Colonic mucosa (tissue), 4 donors: Measurements from ENCODE around the gene KMT2E. TPM values are rescaled to one million over a fixed set of nuclear protein-coding genes. Genes with fewer than 3 reads are reported as not detected.
"Not testable (repeated sequence)": the region's sequence is repeated elsewhere in the genome, so short reads cannot be mapped to it uniquely, and the experiment has no call there.

Experiments used
- DNase-seq: peaks from one replicate; pipeline ENCODE4 v3.0.0-alpha.2; 2020
- H3K27ac ChIP-seq: fragments of 200-600 bp; one replicate; pipeline ENCODE4 v1.8.0; 2021
- H3K27me3 ChIP-seq: fragments of 200-600 bp; one replicate; pipeline ENCODE4 v1.8.0; 2021
- H3K36me3 ChIP-seq: fragments of 200-600 bp; one replicate; pipeline ENCODE4 v1.8.0; 2021
- H3K4me1 ChIP-seq: fragments of 200-600 bp; one replicate; pipeline ENCODE4 v1.8.0; 2021; ENCODE audit warnings: mild to moderate bottlenecking
- H3K4me3 ChIP-seq: fragments of 200-600 bp; one replicate; pipeline ENCODE4 v1.8.0; 2021
- H3K9ac ChIP-seq, 2 donors: one replicate each; pipeline ENCODE4 v1.7.0; 2013; ENCODE audit warnings: control low read depth in 2 of 2, low read depth in 2 of 2, low read length in 2 of 2
- H3K9me3 ChIP-seq: fragments of 200-600 bp; one replicate; pipeline ENCODE4 v1.8.0; 2021
- CTCF ChIP-seq: fragments of 200-600 bp; IDR thresholded peaks from one replicate; pipeline ENCODE4 v1.8.0; 2022; ENCODE audit warnings: antibody characterized with exemption, mild to moderate bottlenecking
- intact Hi-C: fragments of 100-400 bp; cut with DNase I; formaldehyde crosslinking; loops from one replicate; pipeline ENCODE4 v1.14.1; 2022
- total RNA-seq, 2 donors: library from RNA; stranded (reverse); fragmentation: NEBNext Ultra II Directional in 1 of 2; extraction: Animal tissue kit (Norgen Biotek cat#: 25700) in 1 of 2; gene quantifications; one replicate each; pipeline ENCODE4 v1.2.1, GENCODE V29; 2021
- donor health status: healthy.
- donor health status: DM: no; HTN: no; CAD: no.
- donor health status: DM: no; HTN: no; CAD: no.

KMT2E gene
- total RNA-seq, 2 donors from 2014 or later, result 78.6 to 116 TPM

GRCh38 chr7:105022458-105022857 lies 8.5 kb downstream of the KMT2E start:
- no peak for TF ChIP-seq CTCF

GRCh38 chr7:105024734-105025133 lies 10.7 kb downstream of the KMT2E start:
- H3K36me3 ChIP-seq, result no peaks in the 10 kb centered on the region
- intact Hi-C loops, result no loop called here
- no peak overlapping the region for H3K27ac ChIP-seq
- H3K4me1 ChIP-seq, result peaks cover 7% of the 10 kb centered on the region
- H3K4me3 ChIP-seq, result no peak overlapping the region
- H3K27me3 ChIP-seq, result no peaks in the 10 kb centered on the region
- no peaks in the 10 kb centered on the region for H3K9me3 ChIP-seq
- no peak for TF ChIP-seq CTCF
- no peak overlapping the region for H3K9ac ChIP-seq
- no peak for DNase-seq

More at GRCh38 chr7:105022458-105022857, 8.5 kb downstream of the KMT2E start:
- no peak for DNase-seq
- Histone ChIP-seq H3K9me3 (no peaks in the 10 kb centered on the region), H3K4me1 (peaks cover 17% of the 10 kb centered on the region), H3K9ac (no peak overlapping the region), H3K27ac (no peak overlapping the region), H3K4me3 (no peak overlapping the region), H3K36me3 (no peaks in the 10 kb centered on the region), H3K27me3 (no peaks in the 10 kb centered on the region)
- intact Hi-C loops, result no loop called here

- no peak for DNase-seq
- Histone ChIP-seq H3K27ac (peak overlapping the region; percentile 19), H3K4me3 (no peak overlapping the region), H3K36me3 (no peaks in the 10 kb centered on the region), H3K9ac (no peak overlapping the region), H3K27me3 (no peaks in the 10 kb centered on the region), H3K9me3 (no peaks in the 10 kb centered on the region), H3K4me1 (peaks cover 7% of the 10 kb centered on the region)
- intact Hi-C loops, result no loop called here
- TF ChIP-seq CTCF, result no peak
Observed at GRCh38 chr7:105026750-105027149, 12.7 kb downstream of the KMT2E start.

- Histone ChIP-seq H3K27me3 (no peaks in the 10 kb centered on the region), H3K36me3 (no peaks in the 10 kb centered on the region), H3K9ac (no peak overlapping the region), H3K27ac (peak overlapping the region; percentile 19), H3K4me3 (no peak overlapping the region), H3K9me3 (no peaks in the 10 kb centered on the region), H3K4me1 (peaks cover 7% of the 10 kb centered on the region)
- intact Hi-C loops, result no loop called here
- no peak for DNase-seq
- TF ChIP-seq CTCF, result no peak
Observed at GRCh38 chr7:105027176-105027853, 13.3 kb downstream of the KMT2E start.

- Histone ChIP-seq H3K36me3 (no peaks in the 10 kb centered on the region), H3K9me3 (no peaks in the 10 kb centered on the region), H3K4me3 (no peak overlapping the region), H3K27me3 (no peaks in the 10 kb centered on the region), H3K4me1 (peaks cover 7% of the 10 kb centered on the region), H3K9ac (no peak overlapping the region), H3K27ac (no peak overlapping the region)
- no peak for TF ChIP-seq CTCF
- intact Hi-C loops, result no loop called here
- DNase-seq, result no peak
Observed at GRCh38 chr7:105028004-105028403, 14.0 kb downstream of the KMT2E start.

GRCh38 chr7:105028941-105029340 lies 14.9 kb downstream of the KMT2E start:
- H3K9ac ChIP-seq, H3K36me3 ChIP-seq, H3K9me3 ChIP-seq, intact Hi-C loops, H3K4me3 ChIP-seq, H3K27ac ChIP-seq, DNase-seq, H3K27me3 ChIP-seq, H3K4me1 ChIP-seq: not testable (repeated sequence)
